K562 (cell line): ENCODE results near the gene VRK1.

ENCODE experiments used
- CHD2 ChIP-seq: IDR thresholded peaks from 2 replicates; pipeline ENCODE4 v1.6.1; 2011; ENCODE audit warnings: low read depth, low read length
- EP300 ChIP-seq: IDR thresholded peaks from 2 replicates; pipeline ENCODE4 v1.6.1; 2012; ENCODE audit warnings: low read length, improper control_type of control experiment
- FOSL1 ChIP-seq: fragments of 200-800 bp; sonication (Bioruptor generic); conservative IDR thresholded peaks from 2 replicates; pipeline ENCODE4 v1.6.1; 2016; ENCODE audit warnings: missing genetic modification characterization, missing compliant biosample characterization
- HDGF ChIP-seq: fragments of 450-650 bp; IDR thresholded peaks from 2 replicates; pipeline ENCODE4 v1.6.1; 2016
- MYC ChIP-seq, 2 experiments: fragments of 250-450 bp in 1 of 2; sonication (Bioruptor Pico) in 1 of 2; IDR thresholded peaks; 2 replicates each; pipeline versions ENCODE4 v1.5.1 to v1.6.1; 2012 to 2021; ENCODE audit warnings: low read depth in 2 of 2, borderline replicate concordance in 1 of 2, improper control_type of control experiment in 1 of 2, low read length in 1 of 2, mild to moderate bottlenecking in 1 of 2, moderate library complexity in 1 of 2
- NFE2L1 ChIP-seq: fragments of 450-650 bp; IDR thresholded peaks from 2 replicates; pipeline ENCODE4 v1.6.1; 2016; ENCODE audit warnings: missing genetic modification characterization, low read depth, mild to moderate bottlenecking, missing compliant biosample characterization, moderate library complexity, borderline replicate concordance
- RAD21 ChIP-seq, 2 experiments: fragments of 250-450 bp in 1 of 2; fragments of 450-650 bp in 1 of 2; sonication (Bioruptor Pico) in 1 of 2; formaldehyde crosslinking in 1 of 2; IDR thresholded peaks in 1 of 2; conservative IDR thresholded peaks in 1 of 2; 2 replicates each; pipeline versions ENCODE4 v1.4.0 to v1.8.0; 2020 to 2022; ENCODE audit warnings: mild to moderate bottlenecking in 2 of 2, moderate library complexity in 1 of 2
- ZZZ3 ChIP-seq: fragments of 450-650 bp; IDR thresholded peaks from 2 replicates; pipeline ENCODE4 v1.6.1; 2016; ENCODE audit warnings: antibody characterized with exemption, mild to moderate bottlenecking, moderate library complexity
- TF ChIP-seq, protein P1 (sequence below), 3 experiments: IDR thresholded peaks in 2 of 3; conservative IDR thresholded peaks in 1 of 3; 2 replicates each; pipeline ENCODE4 v1.5.1; 2011 to 2012; ENCODE audit warnings: low read length in 3 of 3, mild to moderate bottlenecking in 3 of 3, control low read depth in 2 of 3, improper control_type of control experiment in 1 of 3, inconsistent platforms in 1 of 3, low read depth in 1 of 3, mixed read lengths in 1 of 3, moderate library complexity in 1 of 3; ENCODE audit not compliant: insufficient read depth in 2 of 3
- TF ChIP-seq, protein P2 (sequence below): sonication (generic); formaldehyde crosslinking; IDR thresholded peaks from 2 replicates; pipeline ENCODE4 v1.5.0; 2020; ENCODE audit warnings: missing genetic modification reagents
- TF ChIP-seq, protein P3 (sequence below), 2 experiments: fragments of 200-800 bp in 1 of 2; sonication (Bioruptor generic) in 1 of 2; sonication (generic) in 1 of 2; formaldehyde crosslinking in 1 of 2; IDR thresholded peaks in 1 of 2; conservative IDR thresholded peaks in 1 of 2; 2 replicates each; pipeline versions ENCODE4 v1.5.0 to v1.6.1; 2016 to 2020; ENCODE audit warnings: missing compliant biosample characterization in 1 of 2, missing genetic modification characterization in 1 of 2, missing genetic modification reagents in 1 of 2

DNA sequence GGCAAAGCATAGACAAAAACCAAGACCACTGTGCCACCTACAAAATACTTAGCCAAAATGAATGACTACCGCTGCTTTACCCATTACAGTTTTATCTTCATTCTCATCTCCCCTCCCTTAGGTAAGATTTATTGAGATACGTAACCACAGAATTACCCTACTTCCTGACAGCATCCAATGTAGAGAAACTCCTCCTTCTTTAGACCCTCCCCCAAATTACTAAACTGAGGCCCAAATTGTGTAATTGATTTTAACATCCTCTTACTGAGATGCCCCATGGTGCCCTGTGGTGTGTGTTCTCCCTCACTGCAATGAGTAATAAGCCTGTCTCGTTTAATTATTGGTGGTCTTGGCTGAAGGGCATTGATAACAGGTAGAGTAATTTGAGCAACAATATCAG lies 19.1 kb downstream of the VRK1 start:
- TF ChIP-seq, protein P1, sequence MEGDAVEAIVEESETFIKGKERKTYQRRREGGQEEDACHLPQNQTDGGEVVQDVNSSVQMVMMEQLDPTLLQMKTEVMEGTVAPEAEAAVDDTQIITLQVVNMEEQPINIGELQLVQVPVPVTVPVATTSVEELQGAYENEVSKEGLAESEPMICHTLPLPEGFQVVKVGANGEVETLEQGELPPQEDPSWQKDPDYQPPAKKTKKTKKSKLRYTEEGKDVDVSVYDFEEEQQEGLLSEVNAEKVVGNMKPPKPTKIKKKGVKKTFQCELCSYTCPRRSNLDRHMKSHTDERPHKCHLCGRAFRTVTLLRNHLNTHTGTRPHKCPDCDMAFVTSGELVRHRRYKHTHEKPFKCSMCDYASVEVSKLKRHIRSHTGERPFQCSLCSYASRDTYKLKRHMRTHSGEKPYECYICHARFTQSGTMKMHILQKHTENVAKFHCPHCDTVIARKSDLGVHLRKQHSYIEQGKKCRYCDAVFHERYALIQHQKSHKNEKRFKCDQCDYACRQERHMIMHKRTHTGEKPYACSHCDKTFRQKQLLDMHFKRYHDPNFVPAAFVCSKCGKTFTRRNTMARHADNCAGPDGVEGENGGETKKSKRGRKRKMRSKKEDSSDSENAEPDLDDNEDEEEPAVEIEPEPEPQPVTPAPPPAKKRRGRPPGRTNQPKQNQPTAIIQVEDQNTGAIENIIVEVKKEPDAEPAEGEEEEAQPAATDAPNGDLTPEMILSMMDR (IDR thresholded peaks at IDR 0.05 in 2 of 3, conservative IDR thresholded peaks at IDR 0.05 in 1 of 3; ENCODE audit: insufficient read depth in 2 of 3, low read depth in 1 of 3, low read length in 3 of 3): no peak
- TF ChIP-seq RAD21 (CRISPR knock-in tag; conservative IDR thresholded peaks at IDR 0.05 in 1 of 2, IDR thresholded peaks at IDR 0.05 in 1 of 2) (no peak), FOSL1 (tag) (no peak), EP300 (no peak), NFE2L1 (no peak), HDGF (no peak), ZZZ3 (no peak), CHD2 (no peak), MYC (IDR thresholded peaks at IDR 0.05; ENCODE audit: low read depth, low read length) (no peak), MYC (CRISPR knock-in tag; IDR thresholded peaks at IDR 0.05; ENCODE audit: borderline replicate concordance, low read depth) (no peak)
- TF ChIP-seq, protein P2, sequence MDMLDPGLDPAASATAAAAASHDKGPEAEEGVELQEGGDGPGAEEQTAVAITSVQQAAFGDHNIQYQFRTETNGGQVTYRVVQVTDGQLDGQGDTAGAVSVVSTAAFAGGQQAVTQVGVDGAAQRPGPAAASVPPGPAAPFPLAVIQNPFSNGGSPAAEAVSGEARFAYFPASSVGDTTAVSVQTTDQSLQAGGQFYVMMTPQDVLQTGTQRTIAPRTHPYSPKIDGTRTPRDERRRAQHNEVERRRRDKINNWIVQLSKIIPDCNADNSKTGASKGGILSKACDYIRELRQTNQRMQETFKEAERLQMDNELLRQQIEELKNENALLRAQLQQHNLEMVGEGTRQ (CRISPR knock-in tag): no peak
- TF ChIP-seq, protein P3, sequence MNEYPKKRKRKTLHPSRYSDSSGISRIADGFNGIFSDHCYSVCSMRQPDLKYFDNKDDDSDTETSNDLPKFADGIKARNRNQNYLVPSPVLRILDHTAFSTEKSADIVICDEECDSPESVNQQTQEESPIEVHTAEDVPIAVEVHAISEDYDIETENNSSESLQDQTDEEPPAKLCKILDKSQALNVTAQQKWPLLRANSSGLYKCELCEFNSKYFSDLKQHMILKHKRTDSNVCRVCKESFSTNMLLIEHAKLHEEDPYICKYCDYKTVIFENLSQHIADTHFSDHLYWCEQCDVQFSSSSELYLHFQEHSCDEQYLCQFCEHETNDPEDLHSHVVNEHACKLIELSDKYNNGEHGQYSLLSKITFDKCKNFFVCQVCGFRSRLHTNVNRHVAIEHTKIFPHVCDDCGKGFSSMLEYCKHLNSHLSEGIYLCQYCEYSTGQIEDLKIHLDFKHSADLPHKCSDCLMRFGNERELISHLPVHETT (CRISPR knock-in tag; conservative IDR thresholded peaks at IDR 0.05 in 1 of 2, IDR thresholded peaks at IDR 0.05 in 1 of 2): no peak
